ENCODE data around the gene SARM1.

SARM1 gene

DNA sequence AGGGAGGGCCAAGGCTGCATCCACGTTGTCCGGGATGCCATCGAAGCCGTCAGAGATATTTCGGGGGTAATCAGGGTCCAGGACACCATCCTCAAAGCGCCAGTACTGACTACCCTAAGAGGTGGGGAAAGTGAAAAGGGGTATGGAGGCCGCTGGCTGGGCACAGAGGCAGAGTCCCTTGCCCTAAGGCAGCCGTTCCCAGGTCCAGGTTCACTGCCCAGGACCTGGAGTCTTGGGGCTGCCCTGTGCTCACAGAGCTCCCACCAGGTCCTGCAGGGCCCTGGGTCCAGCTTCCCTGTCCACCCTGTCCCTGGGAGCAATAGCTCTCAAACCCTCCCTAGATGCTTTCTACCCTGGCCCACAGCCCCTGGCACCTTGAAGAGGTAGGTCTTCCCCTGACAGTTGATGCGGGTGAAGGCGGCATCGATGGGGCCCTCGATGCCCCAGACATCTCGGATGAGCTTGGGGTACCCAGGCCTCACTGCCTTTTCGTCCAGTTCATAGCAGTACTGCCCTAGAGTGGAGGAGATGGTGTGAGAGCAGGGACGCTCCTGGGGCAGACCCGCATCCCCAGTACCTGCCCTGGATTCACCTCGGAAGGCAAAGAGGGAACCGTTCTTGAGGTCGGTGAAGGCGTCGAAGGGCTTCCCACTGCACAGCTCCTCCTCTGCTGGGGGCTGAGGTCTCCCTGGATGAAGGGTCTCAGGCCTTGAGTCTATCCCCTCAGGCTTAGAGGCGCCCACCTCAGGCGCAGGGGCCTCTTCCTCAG lies 2.4 kb upstream of the SARM1 start:
- DNase-seq (ENCODE audit: low read depth): no peak

GRCh38 chr17:28369684-28370034 lies 1.8 kb upstream of the SARM1 start:
- DNase-seq (ENCODE audit: low read depth): no peak

DNA sequence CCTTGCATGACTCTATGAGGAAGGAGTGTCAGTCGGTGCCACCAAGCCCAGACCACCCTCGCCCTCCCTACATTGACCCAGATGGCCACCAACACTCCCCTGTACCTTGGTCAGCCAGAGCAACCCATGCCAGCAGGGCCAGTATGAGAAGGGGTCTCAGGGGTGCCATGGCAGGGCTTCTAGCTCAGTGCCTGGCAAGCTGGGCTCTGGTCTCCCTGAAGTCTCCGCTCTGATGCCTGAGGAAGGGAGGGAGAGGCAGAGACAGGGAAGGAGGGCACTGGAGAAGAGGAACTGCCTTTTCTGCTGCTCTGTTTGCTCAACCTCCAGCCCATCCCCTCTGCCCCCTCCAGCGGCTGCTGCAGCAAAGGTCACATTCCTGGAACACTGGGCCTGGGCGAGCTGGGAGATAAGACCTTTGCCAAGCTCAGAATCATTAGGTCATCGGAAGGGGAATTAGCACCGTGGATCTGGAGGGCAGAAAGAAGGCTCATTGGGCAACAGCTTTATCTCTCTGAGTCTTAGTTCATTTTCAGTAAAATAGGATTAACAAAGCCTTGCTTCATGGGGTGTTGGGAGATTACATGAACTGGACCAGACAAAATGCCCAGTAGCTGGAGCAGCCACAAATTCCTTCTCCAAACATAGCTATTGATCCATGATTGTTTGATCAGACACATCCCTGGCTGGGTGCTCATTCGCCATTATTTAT lies 1.3 kb upstream of the SARM1 start, which contains the start of gene VTN:
VTN (minus strand) TSS at position 273 of the 709 bp plus-strand sequence; CDS start at position 169, 104 bp downstream.
- DNase-seq (ENCODE audit: low read depth): no peak

- no peak for DNase-seq (ENCODE audit: low read depth)
Observed at GRCh38 chr17:28370744-28371103, 770 bp upstream of the SARM1 start.

DNA sequence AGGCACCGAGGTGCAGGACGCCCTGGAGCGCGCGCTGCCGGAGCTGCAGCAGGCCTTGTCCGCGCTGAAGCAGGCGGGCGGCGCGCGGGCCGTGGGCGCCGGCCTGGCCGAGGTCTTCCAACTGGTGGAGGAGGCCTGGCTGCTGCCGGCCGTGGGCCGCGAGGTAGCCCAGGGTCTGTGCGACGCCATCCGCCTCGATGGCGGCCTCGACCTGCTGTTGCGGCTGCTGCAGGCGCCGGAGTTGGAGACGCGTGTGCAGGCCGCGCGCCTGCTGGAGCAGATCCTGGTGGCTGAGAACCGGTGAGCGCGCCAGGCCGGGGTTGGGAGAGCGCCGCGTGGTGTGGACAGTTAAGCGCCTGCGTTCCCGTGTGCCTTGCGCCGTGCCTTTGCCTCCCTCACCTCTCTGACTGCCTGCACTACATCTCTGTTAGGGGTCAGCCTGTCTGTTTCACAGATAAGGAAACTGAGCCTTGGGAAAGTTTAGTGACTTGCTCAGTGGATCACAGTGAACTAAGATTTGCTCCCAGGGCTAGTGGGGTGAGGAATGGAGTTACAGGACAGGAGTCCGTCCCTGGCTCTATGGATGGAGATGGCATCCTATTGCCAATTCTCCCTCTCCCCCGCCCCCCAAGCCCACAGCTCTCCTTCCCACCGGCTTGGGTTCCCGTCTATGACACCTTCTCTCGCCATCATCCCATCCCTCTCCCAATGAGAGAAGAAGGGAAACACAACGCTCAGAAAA lies 880 bp downstream of the SARM1 start:
- no peak for DNase-seq (ENCODE audit: low read depth)

- no peak for DNase-seq (ENCODE audit: low read depth)
Observed at GRCh38 chr17:28372945-28373274, 1.4 kb downstream of the SARM1 start.

DNA sequence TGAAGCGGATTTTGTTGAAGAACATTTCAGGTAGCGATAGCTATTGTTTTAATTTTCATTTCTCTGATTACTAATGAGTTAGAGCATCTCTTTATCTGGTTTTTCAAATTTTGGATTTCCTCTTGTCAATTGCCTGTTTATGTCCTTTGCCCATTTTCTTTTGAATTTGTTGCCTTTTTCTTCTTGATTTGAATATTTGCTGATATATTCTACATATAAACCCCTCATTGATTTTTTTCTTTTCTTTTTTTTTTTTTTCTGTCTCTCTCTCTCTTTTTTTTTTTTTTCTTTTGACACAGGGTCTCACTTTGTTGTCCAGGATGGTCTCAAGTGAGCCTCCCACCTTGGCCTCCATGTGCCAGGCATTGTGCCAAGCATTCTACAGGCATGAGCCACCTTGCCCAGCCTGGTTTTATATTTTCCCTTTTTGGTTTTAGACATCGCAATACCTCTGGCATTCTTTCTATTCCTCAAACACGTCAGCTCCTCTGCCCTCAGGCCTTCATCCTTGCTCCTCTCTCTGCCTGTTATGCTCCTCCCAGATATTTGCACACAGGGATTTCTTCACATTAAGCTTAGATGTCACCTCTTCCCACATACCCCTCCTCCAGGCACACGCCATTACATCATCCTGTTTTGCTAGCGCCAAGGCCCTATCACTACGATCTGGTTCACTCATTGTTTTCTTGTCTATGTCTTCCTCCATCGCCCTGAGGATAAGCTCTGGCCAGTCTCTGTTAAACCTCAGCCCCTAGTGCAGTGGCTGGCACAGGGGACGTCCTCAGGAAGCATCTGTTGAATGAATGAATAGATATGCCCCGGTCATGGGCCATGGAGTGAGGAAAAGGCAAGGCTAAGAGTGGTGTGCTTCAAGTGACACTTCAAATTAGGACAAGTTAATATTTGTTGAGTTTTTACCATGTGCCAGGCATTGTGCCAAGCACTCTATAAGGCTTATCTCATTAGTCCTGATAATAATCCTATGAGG lies 8.6 kb downstream of the SARM1 start:
- DNase-seq (ENCODE audit: low read depth): no peak

DNA sequence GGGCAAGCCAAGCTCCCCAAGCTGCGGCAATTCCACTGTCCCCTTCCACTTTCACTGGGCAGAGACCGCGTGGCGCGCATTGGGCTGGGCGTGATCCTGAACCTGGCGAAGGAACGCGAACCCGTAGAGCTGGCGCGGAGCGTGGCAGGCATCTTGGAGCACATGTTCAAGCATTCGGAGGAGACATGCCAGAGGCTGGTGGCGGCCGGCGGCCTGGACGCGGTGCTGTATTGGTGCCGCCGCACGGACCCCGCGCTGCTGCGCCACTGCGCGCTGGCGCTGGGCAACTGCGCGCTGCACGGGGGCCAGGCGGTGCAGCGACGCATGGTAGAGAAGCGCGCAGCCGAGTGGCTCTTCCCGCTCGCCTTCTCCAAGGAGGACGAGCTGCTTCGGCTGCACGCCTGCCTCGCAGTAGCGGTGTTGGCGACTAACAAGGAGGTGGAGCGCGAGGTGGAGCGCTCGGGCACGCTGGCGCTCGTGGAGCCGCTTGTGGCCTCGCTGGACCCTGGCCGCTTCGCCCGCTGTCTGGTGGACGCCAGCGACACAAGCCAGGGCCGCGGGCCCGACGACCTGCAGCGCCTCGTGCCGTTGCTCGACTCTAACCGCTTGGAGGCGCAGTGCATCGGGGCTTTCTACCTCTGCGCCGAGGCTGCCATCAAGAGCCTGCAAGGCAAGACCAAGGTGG lies 9.8 kb downstream of the SARM1 start:
- no peak for DNase-seq (ENCODE audit: low read depth)

- DNase-seq (ENCODE audit: low read depth): peak; percentile 53
Observed at GRCh38 chr17:28384281-28385036, 13.0 kb downstream of the SARM1 start.

DNA sequence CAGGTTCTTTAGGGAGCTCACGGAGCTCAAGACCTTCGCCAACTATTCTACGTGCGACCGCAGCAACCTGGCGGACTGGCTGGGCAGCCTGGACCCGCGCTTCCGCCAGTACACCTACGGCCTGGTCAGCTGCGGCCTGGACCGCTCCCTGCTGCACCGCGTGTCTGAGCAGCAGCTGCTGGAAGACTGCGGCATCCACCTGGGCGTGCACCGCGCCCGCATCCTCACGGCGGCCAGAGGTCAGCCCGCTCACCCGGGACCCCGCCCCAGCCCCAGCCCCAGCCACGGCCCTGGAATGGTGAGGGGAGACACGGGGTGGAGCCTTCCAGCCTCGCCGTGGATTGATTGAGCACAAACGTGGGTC lies 13.5 kb downstream of the SARM1 start:
- DNase-seq (ENCODE audit: low read depth): no peak

DNA sequence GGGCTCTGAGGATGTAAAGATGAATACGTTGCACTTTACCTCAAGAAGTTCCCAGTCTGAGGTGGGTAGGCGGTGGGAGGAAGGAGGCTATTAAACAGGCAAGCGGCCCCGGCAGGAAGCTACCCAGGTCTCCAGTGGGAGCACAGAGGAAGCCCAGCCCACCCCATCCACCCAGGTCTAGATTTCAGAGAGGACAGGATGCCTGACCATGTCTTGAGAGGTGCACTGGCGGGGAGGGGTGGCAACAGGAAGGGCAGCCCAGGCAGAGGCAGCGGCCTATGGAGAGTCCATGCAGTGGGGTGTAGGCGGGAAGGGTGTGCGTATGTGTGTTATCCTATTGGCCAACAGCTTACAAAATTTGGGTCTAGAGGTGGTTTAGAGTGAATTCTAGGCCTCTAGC lies 13.9 kb downstream of the SARM1 start:
- DNase-seq (ENCODE audit: low read depth): no peak

- no peak for DNase-seq (ENCODE audit: low read depth)
Observed at GRCh38 chr17:28386391-28386790, 14.9 kb downstream of the SARM1 start.

DNA sequence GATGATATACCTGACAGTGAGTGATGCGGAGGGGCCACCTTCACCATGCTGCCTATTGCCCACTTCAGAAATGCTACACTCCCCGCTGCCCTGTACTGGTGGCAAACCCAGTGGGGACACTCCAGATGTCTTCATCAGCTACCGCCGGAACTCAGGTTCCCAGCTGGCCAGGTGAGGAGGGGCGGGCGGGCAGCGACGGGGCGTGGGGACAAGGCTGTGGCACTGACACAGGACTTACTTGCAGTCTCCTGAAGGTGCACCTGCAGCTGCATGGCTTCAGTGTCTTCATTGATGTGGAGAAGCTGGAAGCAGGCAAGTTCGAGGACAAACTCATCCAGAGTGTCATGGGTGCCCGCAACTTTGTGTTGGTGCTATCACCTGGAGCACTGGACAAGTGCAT lies 16.6 kb downstream of the SARM1 start:
- no peak for DNase-seq (ENCODE audit: low read depth)

DNA sequence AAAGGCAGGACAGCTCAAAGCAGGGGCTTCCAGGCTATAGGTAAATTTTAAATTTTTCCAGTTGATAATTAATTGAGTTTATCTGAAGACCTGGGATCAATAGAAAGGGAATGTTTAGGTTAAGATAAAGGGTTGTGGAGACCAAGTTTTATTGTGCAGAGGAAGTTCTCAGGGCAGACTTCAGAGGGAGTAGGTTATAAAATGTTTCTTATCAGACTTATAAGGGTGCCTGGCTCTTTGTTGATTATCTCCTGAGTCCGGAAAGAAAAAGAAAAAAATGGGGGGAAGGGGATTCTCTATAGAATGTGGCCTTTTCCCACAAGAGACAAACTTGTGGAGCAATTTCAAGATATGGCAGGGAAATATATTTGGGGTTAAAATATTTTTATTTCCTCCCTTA lies 18.6 kb downstream of the SARM1 start:
- no peak for DNase-seq (ENCODE audit: low read depth)

DNA sequence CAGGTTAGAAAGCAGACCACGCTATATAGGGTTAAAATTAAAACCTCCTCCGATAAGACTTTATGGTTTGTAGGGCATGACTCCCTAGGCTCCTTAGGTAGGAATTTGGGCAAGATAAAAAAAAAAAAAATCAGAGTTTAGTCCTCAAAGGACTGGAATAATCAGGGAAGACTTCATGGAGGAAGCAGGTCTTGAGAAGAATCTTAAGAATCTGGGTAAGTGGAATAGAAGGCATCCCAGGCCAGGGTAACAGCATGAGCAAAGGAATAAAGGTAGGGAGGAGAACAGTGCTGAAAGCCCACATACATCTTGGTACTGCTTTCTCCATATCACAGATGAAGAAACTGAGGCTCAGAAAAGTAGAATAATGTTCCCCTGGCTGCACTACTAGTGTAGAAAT lies 19.1 kb downstream of the SARM1 start:
- DNase-seq (ENCODE audit: low read depth): no peak

DNA sequence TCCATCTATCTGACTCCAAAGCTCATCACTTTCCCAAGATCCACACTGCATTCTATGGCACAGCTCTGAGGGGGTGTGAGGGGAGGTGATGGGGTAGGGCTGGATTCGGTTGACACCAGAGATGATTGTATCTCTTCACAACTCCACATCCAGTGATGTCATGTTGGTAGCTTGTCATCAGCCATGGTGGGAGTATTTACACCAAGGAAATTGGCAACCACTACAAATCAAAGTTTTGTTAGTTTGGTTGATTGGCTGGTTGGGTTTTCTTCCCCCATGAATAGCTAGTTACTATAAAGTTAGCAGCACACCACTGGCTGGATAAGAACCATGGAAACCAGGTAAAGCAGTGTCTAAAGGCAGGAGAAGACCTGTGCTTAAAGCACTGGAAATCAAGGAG lies 19.5 kb downstream of the SARM1 start:
- no peak for DNase-seq (ENCODE audit: low read depth)

DNA sequence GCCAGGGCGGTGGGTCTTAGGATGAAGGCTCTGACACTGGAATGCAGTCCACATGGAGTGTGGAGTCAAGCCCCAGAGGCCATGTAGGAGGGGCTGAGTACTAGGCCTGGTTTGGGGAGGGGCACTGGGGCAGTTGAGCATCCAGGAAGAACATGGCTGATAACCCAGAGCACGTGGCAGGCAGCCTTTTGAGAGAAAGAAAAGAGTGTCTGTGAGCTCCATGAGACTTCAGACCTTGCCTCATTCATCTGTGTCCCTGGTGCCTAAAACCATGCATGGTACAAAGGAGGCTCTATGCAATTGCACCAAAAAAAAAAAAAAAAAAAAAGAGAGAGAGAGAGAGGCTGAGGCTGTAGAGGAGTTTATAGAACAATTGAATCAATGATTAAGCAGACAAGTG lies 19.9 kb downstream of the SARM1 start:
- no peak for DNase-seq (ENCODE audit: low read depth)

DNA sequence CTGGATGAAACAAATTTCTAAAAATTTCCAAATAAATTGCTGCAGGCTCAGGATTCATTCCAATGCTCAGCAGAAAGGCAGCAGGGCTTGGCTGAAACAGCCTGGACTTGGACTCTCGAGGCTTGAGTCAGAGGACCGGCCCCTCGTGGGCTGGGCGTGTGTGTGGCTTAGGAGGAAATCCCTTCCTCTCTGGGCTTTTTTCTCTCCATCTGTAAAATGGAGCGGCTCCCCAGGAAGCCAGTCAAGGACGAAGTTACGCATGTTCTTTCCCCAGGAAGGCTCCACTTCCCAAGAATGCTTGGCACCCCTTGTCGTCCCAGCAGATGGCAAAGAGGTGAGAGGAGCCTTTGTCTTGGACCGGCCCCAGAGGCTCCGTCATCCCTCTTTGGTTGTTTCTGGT lies 21.0 kb downstream of the SARM1 start:
- DNase-seq (ENCODE audit: low read depth): no peak

- DNase-seq (ENCODE audit: low read depth): no peak
Observed at GRCh38 chr17:28394337-28395116, 23.0 kb downstream of the SARM1 start.

DNA sequence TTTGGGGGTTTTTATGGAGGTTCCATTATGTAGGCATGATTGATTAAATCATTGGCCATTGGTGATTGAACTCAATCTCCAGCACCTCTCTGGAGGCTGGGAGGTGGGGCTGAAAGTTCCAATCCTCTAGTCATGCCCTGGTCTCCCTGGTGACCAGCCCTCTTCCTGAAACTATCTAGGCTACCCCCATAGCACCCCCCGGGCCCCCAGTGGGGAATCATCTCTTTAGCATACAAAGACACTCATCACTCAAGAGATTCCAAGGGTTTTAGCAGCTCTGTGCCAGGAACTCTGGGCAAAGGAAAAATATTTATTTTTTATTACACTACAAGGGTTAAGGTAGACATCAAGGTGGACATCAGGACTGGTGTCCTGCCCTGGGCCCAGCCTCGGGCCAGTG lies 23.9 kb downstream of the SARM1 start:
- DNase-seq (ENCODE audit: low read depth): no peak

Measured in activated T-cell treated with anti-CD3 and anti-CD28 coated beads for 24 hours (primary cell).